Nephron (organoid): ENCODE measurements around the gene MRTFB.
A peak's percentile ranks its signal among the peaks of the same experiment; 100 is the strongest.

Experiments used
- H3K27ac Mint-ChIP-seq, 3 experiments: 2 replicates each; pipeline ENCODE4 v1.8.0; 2020; ENCODE audit warnings: mixed read lengths in 3 of 3, mild to moderate bottlenecking in 2 of 3, moderate library complexity in 1 of 3
- H3K27me3 Mint-ChIP-seq: 2 replicates; pipeline ENCODE4 v1.8.0; 2021; ENCODE audit warnings: low read depth, mild to moderate bottlenecking, moderate library complexity, mixed read lengths
- H3K36me3 Mint-ChIP-seq: 2 replicates; pipeline ENCODE4 v1.8.0; 2020; ENCODE audit warnings: low read depth, mixed read lengths
- H3K4me1 Mint-ChIP-seq: 2 replicates; pipeline ENCODE4 v1.8.0; 2020; ENCODE audit warnings: mixed read lengths
- H3K4me3 Mint-ChIP-seq, 3 experiments: 2 replicates each; pipeline ENCODE4 v1.8.0; 2020; ENCODE audit warnings: mild to moderate bottlenecking in 3 of 3, mixed read lengths in 3 of 3, moderate library complexity in 2 of 3
- H3K9me3 Mint-ChIP-seq: 2 replicates; pipeline ENCODE4 v1.8.0; 2020; ENCODE audit warnings: mixed read lengths
- TF ChIP-seq, protein P1 (sequence below), 3 experiments: fragments of 200-600 bp; sonication (generic); IDR thresholded peaks; one replicate each; pipeline ENCODE4 v1.5.0; 2021; ENCODE audit warnings: antibody characterized with exemption in 3 of 3; ENCODE audit not compliant: unreplicated experiment in 3 of 3

MRTFB gene

DNA sequence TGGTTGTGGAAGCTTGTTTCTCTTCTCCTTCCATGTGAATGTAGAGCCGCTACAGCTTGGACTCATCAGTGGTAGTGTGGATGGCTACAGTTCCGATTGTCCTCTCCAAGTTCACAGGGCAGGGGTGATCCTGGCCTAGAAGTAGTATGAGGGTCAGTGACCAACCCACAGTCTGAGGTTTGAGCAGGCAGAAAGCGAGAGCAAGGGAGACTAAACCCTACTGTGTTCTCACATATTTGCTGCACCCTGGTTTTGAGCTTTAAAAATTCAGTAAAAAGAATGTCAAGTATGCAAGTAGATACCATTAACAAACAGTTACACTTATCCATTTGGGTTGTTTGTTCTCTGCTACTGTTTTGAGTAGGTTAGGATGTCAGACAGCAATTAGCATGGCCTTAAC is 148.9 kb downstream of the MRTFB start:
- Mint-ChIP-seq H3K9me3 (peaks cover 16% of the 10 kb centered on the region), H3K27me3 (no peaks in the 10 kb centered on the region), H3K36me3 (peaks cover 91% of the 10 kb centered on the region)

DNA sequence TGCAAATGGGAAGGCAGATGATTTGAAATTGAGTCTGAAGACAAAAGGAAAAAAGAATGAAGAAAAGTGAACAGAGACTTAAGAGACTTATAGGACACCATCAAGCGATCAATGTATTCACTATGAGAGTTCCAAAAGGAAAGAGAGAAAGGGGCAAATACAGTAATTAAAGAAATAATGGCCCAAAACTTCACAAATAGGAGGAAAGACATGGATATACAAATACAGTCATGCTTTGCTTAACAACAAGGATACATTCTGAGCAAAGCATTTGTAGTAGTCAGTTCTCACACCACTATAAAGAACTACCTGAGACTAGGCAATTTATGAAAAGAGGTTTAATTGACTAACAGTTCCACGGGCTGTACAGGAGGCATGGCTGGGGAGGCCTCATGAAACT is 152.5 kb downstream of the MRTFB start:
- Mint-ChIP-seq H3K4me3 (no peak overlapping the region), H3K27ac (no peak overlapping the region), H3K4me1 (no peaks in the 10 kb centered on the region), H3K27me3 (no peaks in the 10 kb centered on the region), H3K9me3 (peaks cover 27% of the 10 kb centered on the region), H3K36me3 (peaks cover 94% of the 10 kb centered on the region)
- TF ChIP-seq, protein P1, sequence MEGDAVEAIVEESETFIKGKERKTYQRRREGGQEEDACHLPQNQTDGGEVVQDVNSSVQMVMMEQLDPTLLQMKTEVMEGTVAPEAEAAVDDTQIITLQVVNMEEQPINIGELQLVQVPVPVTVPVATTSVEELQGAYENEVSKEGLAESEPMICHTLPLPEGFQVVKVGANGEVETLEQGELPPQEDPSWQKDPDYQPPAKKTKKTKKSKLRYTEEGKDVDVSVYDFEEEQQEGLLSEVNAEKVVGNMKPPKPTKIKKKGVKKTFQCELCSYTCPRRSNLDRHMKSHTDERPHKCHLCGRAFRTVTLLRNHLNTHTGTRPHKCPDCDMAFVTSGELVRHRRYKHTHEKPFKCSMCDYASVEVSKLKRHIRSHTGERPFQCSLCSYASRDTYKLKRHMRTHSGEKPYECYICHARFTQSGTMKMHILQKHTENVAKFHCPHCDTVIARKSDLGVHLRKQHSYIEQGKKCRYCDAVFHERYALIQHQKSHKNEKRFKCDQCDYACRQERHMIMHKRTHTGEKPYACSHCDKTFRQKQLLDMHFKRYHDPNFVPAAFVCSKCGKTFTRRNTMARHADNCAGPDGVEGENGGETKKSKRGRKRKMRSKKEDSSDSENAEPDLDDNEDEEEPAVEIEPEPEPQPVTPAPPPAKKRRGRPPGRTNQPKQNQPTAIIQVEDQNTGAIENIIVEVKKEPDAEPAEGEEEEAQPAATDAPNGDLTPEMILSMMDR (IDR thresholded peaks at IDR 0.05; ENCODE audit: unreplicated experiment in 3 of 3), result no peak

More for the DNA sequence above, 148.9 kb downstream of the MRTFB start:
- no peaks in the 10 kb centered on the region for H3K4me1 Mint-ChIP-seq
- peak overlapping the region in 1 of 3 experiments; percentile 67 for H3K27ac Mint-ChIP-seq
- H3K4me3 Mint-ChIP-seq, result no peak overlapping the region
- TF ChIP-seq, protein P1 (IDR thresholded peaks at IDR 0.05; ENCODE audit: unreplicated experiment in 3 of 3), result no peak

DNA sequence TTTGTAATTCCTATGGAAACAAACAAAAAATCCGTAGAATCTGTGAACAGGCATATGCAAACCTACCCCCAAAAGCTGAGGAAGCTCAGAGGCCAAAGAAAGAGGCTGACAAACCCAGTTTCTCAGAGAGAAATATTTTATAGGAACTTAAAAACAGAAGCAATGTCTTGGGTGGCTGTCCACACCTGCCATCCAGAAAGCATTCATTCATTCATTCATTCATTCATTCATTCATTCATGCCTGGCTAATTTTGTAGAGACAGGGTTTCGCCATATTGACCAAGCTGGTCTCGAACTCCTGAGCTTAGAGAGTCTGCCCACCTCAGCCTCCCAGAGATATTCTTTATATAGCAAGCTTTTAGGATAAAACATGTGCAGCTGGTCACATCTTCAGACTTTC is 154.3 kb downstream of the MRTFB start:
- Mint-ChIP-seq H3K36me3 (peaks cover 85% of the 10 kb centered on the region), H3K4me1 (no peaks in the 10 kb centered on the region), H3K27ac (no peak overlapping the region), H3K4me3 (no peak overlapping the region), H3K27me3 (no peaks in the 10 kb centered on the region), H3K9me3 (peaks cover 27% of the 10 kb centered on the region)
- TF ChIP-seq, protein P1 (IDR thresholded peaks at IDR 0.05; ENCODE audit: unreplicated experiment in 3 of 3), result no peak

DNA sequence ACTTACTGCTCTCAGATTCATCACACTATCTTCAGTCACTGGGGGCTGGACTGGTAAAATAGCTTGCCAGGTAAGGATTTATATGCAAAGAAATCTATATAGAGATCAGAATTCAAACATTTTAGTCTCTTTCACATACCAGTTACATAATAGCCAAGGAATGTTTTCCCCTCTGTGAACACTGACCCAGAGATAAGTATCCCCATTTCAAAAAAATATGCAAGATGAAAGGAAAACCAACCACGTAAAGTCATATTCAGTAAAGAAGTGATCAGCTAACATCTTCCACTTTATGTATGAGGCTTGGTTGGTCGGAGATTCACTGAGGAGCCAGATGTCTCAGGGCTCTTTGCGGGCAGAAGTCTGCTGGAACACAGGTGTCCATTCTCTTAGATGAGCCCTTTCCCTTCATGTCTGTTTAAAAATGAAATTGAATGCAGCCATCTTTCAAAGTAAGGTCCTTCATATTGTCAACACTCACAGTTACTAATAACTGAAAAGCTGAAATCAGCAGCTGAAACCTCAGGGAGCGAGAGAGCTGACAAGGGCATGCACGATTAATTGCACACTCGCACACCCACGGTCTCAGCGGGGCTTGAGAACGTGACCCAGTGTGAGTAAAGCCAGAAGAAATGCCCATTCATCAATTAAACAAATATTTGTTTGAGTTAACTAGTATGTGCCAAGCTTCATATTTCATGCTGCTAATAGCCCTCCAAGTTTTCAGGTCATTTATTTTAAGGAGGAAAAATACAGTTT is 161.2 kb downstream of the MRTFB start:
- Mint-ChIP-seq H3K27me3 (peaks cover 3% of the 10 kb centered on the region), H3K9me3 (peaks cover 4% of the 10 kb centered on the region)

DNA sequence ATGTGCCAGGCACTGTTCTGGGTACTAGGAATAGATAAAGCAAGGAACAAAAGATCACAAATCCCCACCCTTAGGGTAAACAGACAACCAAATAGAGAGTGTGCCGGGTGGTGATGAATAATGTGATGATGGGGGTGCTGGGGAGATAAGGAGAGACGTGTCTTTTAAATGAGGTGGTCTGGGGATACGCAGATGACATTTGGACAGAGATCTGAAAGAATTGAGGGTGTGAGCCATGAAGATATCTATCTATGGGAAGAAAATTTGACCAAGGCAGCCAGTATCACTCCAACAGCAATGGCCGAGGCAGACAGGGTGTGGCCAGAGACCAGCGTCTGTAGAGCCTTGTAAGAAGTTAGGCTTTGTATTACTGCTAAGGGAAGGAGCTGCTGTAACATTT is 165.3 kb downstream of the MRTFB start:
- H3K4me1 Mint-ChIP-seq, result peaks cover 17% of the 10 kb centered on the region
- H3K9me3 Mint-ChIP-seq, result no peaks in the 10 kb centered on the region
- H3K36me3 Mint-ChIP-seq, result peaks cover 29% of the 10 kb centered on the region
- TF ChIP-seq, protein P1 (IDR thresholded peaks at IDR 0.05; ENCODE audit: unreplicated experiment in 3 of 3), result no peak
- no peak overlapping the region for H3K4me3 Mint-ChIP-seq
- H3K27me3 Mint-ChIP-seq, result peaks cover 3% of the 10 kb centered on the region
- no peak overlapping the region for H3K27ac Mint-ChIP-seq

More for the DNA sequence above, 161.2 kb downstream of the MRTFB start:
- Mint-ChIP-seq H3K4me3 (no peak overlapping the region), H3K36me3 (peaks cover 36% of the 10 kb centered on the region), H3K27ac (no peak overlapping the region), H3K4me1 (no peaks in the 10 kb centered on the region)
- TF ChIP-seq, protein P1 (IDR thresholded peaks at IDR 0.05; ENCODE audit: unreplicated experiment in 3 of 3), result no peak

DNA sequence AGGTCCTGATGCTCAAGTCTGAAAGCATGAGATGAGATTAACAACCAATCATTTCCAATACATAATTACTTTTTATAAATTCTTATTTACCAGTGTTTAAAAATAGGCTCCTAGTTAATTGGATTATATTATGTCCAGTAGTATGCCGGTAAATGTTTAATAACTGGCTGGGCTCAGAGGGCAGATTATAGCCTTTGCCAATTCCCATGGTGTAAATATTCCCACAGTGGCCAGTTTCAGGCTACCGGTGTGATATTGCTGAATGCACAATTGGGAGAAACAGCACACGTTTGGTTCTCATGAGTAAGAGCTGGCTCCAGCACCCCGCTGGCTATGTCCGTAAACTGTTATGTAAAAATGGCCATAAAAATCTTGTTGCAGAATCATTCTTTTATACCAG is 167.6 kb downstream of the MRTFB start:
- no peaks in the 10 kb centered on the region for H3K9me3 Mint-ChIP-seq

More for the DNA sequence above, 167.6 kb downstream of the MRTFB start:
- TF ChIP-seq, protein P1 (IDR thresholded peaks at IDR 0.05; ENCODE audit: unreplicated experiment in 3 of 3), result no peak
- peaks cover 21% of the 10 kb centered on the region for H3K4me1 Mint-ChIP-seq
- H3K27ac Mint-ChIP-seq, result no peak overlapping the region
- H3K27me3 Mint-ChIP-seq, result peaks cover 3% of the 10 kb centered on the region
- no peak overlapping the region for H3K4me3 Mint-ChIP-seq
- peaks cover 50% of the 10 kb centered on the region for H3K36me3 Mint-ChIP-seq
